Activated CD4-positive, alpha-beta T cell treated with anti-CD3 and anti-CD28 coated beads for 1 hour (primary cell): ENCODE measurements around the gene LTBP2.

ENCODE experiments used
- DNase-seq: peaks from one replicate; pipeline ENCODE4 v3.0.0-alpha.2; 2020

LTBP2 gene

DNA sequence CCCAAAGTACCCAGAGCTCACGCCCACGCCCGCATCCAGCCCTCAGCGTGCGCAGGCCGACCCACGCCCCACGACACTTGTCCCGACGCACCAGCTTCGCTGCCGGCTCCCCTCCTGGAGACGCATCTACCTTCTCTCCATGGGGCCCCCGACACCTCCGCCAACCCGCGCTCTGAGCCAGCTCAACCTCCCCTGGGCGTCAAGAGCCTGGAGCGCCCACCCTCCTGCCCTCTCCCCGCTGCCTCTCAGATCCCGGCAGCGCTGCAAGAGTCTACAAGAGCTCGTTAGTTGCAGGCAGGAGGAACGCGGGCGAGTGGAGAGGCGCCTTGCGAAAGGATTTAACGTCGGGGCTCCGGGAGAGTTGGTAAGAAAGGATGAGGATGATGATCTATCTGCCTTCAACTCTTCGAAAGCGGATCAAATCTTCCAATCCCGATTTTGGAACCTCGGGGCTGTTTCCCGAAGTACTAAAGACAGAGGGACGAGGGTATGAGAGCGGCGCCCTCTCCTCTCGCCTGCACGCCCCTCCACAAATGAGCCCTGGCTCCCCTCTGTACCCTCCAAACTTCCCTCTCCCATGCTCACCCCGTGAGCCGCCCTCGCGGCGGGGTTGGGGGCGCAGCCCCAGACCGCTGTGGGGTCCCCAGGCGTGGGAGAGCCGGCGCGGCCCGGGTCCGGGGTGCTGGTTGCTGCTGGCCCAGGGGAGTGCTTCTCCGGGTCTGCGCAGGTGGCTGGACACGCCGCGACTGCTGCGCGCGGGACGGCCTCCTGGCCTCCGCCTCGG lies 979 bp downstream of the LTBP2 start:
- DNase-seq, result no peak

DNA sequence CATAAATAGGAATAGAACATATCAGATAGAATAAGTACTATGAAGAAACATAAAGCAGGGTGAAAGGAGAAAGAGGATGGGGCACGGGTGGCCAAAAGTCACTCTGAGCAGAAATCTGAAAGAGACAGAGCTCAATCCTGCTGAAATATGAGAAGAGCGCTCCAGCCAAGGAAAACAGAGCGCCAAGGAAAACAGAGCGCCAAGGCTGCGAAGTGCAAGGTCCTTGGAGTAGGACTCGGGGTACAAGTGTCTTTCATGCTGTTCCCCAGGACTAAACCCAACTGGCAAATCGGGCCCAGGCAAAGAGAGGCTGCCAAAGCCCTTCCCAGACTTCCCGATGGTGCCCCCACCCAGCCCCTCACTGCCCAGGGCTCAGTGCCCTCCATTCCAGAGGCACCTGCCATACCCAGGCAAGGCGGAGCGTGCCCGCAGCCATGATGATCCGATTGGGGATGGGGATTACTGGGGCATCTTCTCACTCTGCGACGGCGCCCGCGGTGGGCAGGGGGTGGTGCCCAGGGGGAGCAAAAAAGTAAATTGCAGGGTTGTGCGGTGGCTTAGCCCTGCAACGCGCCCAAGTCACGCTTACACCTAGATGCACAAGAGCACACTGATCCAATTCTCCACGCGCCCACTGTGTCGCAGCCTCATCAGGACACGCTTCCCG lies 1.7 kb downstream of the LTBP2 start:
- no peak for DNase-seq

DNA sequence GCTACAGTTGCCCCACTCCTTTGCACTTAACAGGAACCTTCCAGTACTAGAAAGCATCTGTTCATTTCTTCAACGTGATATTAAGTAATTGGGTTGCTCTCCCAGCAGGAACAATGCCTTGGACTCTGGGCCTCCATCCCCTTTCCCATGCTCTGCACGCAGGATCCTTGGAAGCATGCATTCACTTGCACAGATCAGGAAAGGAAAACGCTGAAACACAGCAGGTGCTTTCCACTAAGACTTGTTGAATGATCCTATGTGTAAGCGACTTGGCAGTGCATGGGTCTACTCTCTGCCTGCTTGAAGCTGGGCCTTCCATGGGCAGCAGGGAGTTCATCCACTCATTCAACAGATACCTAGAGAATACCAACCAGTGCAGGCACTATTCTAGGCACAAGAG lies 2.3 kb downstream of the LTBP2 start:
- DNase-seq, result no peak

DNA sequence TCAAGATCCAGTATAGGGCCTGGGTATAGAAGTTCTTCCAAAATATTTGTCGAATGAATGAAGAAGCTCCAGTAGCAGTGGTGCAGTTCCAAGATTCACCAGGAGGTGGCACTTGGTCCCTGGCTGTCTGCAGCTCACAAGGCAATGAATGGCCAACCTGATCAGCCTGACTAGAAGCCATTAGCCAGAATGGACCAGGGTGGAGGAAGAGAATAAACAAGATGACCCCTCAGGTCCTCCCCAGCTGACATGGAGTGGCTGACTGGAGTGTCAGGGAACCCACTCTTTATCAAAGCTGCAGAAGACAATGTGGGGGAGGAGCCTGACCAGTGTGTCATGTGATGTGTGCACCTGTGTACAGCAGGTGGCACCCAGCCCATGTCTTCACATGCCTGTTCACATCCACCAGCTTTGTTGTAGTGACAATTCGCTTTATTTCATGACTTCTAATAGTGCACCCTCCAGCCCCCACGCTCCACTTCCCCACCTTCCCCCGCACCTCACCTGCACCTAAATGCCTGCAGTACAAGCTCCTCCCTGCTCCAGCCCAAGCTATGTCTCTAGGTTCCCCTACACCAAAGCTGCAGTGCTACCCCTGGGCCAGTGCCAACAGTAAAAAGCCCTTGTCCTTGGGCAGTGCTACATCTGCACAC lies 3.0 kb downstream of the LTBP2 start:
- DNase-seq, result peak; percentile 72

DNA sequence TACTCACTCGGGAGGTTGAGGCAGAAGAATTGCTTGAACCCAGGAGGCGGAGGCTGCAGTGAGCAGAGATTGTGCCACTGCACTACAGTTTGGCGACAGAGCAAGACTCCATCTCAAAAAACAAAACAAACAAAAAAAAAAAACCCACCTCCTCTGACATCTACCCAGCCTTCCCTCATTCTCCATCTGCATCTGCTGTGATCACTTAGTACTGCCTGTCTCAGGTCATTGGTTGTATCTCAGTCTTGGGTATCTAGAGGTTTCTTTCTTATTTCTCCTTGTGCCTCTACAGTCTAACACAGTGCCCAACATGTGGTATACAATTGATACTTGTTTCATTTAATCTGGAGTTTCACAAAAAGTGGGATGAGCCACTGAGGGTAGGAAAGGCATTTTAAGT lies 5.3 kb downstream of the LTBP2 start:
- DNase-seq, result no peak

DNA sequence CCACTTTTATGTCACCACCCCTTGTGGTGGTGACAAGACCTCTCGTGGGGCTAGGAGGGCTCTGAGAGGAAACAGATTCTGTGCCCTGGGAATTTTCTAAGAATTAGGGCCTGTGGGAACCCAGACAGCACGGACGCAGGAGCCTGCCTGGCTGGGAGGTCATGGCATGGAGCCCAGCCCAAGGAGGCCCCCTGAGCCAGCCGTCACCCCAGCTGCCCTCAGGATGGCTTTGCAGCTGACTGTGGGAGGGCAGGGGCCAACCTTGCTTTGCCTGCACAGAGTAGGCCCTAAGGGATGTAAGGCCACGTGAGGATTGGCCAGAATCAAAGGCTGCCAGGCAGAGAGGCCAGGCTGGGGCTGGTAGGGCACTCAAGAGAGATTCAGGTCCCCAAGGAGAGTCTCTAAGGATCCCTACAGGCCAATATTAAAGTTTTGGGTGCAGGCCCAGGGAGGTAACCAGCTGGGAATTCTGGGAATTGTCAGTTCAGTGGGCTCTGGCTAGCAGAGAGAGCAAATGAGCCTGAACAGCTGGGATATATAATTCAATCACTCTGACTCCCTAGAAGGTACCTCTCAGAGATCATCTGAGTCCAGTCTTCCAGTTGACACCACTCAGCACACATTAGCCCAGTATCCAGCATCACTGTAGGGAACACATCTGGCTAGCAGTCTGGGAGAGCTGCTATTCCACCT lies 6.4 kb downstream of the LTBP2 start:
- no peak for DNase-seq

DNA sequence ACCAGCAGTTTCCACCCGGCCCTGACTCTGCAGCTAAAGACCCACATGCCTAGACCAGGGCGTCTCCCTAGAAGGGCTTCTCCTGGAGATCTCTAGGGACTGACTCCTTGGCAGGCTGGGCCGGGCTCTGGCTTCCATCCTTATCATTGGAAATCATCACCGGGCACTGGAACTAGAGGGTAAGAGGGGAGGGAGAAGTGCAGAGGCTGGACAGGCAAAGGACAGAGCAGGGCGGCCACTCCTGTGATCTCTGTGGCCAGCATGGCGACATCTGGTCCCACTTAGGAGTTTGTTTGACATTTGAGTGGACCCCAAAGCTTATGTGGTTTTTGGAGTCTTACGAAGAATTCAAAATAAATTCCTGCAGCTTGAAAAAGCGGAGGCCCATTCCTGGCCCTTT lies 7.1 kb downstream of the LTBP2 start:
- DNase-seq, result no peak

DNA sequence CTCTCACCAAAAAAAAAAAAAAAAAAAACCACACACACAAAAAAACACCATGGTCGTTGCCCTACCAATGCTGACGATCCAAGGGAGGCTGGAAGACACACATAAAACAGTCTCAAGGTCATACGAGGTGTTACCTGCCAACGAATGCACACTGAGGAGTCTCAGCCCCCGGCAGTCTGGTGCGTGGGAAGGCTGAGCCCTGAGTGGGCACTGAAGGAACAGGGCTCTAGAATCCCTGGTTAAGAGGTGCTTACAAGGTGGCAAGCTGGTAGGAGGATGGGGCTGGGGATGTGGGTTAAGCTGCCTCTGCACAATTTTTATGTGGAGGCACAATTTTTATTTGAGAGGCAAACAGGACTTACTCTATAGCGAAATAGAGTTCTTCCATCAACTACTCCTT lies 7.9 kb downstream of the LTBP2 start:
- no peak for DNase-seq

DNA sequence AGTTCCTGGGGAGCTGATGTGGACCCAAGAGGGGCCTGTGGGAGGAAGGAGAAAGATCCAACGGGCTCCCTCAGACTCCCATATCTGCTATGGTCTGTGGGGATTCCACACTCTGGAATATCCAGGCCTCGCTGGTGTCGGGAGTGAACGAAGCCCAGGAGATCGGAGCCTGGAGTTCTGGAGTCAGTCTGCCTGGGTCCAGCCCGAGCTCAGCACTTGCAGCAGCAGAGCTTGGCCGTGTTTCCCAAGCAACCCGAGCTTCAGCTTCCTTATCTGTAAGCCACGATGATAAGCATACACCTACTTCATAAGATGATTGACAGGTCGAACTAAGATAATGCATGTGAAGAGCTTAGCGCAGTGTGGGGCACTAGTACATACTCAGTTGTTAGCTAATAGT lies 10.1 kb downstream of the LTBP2 start:
- no peak for DNase-seq

DNA sequence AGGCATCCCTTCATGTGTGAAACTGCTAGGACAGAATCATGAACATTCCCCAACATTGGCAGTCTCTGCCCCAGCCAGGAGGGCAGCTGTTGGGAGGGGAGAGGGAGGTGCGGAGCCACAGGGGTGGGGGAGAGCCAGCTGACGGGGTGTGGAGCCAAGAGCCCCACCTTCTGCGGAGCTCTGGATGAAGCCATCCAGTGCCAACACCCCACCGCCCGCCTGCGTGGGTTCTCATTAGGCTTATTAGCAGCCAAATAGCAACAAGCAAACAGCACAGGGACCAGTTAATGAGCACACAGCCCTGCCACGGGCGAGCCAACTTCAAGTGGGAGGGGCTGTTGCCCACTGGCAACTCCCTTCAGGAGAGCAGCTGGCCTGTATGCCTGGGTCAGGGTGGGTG lies 12.1 kb downstream of the LTBP2 start:
- DNase-seq, result no peak

DNA sequence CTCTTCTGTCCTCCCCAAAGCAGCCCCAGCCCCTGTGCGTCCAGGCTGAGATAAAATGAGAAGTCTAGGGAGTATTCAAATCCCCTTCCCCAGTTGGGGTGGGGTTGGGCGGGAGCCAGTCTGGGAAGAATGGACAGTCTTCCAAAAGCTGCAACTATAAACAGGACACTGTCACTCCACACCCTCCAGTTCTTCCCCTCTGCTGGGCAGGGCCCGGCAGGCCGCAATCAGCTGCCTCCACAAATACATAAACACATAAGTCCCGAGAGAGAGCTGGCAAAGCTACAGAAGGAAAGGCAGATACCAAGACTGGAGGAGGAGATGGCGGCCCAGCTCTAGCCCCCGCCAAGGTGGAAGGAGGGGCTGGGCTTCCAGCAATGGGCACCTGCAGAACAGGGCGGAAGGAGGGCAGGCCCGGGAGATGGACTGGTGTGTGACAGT lies 12.7 kb downstream of the LTBP2 start:
- no peak for DNase-seq

DNA sequence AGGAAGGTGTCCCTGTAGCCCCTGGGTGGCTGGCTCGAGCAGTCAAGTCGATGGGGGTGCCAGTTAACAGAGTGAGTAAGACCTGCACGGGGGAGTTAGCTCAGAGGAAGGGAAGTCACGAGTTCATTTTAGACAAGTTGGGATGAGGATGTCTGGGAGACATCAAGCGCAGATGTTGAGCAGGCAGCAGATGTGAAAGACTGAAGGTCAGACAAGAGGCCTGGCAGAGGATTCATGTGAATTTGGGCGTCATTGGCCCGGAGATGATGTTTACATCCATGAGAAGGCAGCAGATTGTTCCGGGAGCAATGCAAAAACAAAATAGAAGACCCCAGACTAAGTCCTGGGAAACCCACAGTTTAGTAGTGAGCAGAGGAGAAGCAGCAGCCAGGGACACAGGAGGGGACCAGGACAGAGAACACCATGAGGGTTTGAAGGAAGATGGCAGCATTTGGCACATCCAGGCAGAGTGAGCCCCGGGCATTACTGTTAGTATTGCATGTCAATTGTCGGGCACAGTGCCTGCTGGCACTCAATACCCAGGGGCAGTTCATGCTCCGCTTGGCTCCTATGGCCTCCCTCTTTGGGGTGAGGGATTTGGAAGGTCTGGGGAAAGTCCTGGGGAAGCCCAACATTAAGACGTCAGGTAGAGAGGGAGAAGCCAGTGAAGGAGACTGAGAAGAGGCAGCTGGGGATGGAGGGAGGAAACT lies 15.1 kb downstream of the LTBP2 start:
- DNase-seq, result no peak

DNA sequence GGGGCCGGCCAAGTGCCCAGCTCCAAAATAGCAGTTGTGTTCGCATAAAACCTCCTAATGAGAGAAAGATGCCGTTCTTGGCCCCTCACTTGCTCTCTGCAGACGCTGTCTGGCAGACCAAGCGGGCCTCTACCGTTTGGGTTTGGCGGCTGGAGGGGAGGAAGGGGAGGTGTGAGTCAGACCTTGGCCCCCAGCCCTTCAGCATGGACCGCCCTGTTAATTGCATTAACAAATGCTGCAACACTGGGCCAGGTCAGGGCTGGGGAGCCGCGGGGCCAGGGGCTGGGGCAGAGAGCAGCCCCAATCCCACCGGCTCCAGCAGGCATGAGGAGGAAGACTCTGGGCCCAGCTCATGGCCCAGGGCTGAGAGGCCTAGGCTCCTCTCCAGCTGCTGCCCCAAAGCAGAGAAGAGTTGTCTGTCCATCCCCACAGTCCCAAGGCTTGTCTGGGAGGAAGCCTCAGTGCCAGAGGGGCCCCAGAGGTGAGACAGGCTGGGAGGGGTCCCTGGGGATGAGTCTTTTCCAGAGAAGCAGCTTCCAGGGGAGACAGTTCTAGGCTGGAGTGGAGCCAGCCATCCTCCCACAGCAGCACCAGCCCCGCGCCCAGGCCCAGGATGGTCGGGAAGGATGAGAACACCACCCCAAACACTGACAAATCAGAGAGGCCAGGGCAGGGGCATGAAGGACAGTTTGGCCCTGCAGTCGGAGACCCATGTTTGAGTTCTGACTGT lies 16.9 kb downstream of the LTBP2 start:
- DNase-seq, result no peak

DNA sequence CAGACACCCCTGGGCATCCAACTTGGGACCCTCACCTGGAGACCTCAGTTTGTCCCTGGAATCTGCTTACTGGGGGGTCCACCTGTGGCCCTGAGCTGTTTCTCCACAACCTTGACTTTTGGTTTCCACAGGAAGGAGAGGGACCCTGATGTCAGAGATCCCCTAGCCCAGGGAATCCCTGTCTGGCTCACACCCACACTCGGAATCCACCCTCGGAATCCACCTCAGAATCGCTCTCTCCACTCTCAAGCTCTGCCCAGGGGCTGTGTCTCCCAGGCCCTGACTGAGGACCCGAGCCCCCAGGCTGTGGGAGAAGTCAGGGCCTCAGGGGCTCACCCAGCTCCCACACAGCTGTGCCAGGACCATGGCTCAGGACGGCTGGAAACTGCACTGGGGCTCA lies 17.4 kb downstream of the LTBP2 start:
- no peak for DNase-seq

DNA sequence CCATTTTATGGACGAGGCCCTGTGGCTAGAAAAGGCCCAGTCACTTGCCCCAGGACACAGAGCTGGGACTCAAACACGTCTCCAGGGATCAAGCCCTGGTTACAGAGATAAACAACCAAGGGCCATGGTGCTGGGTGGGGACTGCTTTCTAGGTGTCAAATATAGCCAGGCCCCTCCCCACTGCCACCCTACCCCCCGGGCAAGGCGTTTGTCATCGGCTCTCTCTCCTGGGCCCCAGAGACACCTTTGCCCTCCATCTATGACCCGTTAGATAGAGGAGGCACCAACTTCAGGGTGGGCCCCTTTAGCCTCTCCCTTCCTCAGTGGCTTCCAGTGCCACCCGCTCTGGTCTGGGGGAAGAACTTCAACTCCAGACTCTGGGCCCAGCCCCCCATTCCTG lies 18.0 kb downstream of the LTBP2 start:
- no peak for DNase-seq

DNA sequence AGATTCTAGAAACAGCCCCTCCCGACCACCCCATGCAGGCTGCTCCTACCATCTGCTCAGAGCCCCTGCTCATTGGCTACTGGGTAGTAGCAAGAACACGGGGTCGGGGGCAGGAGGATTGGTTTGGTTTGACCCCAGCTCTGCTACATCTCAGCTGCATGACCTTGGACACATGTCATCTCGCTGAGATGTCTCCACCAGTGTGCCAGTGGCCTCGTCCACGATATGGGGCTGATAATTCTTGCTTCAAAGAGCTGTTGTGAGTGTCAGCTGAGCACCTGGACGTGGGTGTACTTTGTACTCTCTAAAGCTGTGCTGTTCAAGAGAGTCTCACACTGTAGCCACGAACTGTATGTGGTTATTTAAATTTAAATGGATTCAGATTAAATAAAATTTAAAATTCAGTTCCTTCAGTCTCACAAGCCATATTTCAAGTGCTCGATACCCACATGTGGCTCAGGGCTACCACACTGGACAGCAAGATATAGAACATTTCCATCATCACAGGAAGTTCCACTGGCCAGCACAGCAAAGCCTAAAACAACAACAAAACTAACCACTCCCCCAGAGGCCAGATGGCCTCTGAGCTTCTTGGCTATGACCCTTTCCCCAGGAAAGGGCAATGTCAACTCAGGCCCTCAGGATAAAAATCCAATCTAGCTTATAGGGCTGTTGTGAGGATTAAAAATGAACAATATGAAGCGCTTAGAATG lies 18.6 kb downstream of the LTBP2 start:
- no peak for DNase-seq

DNA sequence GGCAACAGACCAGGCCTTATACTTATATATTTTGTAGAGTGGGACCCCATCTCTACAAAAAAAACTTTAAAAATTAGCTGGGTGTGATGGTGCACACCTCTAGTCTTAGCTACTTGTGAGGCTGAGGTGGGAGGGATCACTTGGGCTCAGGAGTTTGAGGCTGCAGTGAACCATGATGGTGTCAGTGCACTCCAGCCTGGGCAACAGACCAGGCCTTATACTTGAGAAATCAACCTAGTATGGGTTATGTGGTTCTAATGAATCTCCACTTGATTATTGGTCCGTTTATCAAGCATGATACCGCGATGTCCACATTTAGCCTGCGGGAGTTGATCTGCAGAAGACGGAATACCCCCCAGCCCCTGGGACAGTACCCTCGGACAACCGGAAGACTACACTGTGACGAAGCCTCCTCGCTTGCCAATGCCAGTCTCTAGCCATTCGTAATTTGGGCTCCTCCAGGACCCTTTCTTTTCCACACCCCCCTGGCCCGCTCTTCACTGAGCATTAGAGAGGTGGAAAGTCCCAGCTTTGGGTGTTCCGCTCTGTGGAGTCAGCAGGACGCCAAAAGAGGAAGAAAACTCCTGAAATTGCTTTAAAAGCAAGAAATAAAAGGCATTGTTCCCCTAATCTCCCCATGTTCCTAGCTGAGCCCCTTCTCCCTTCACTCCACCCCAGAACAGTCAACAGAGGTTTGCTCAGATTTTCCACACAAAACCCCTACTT lies 19.4 kb downstream of the LTBP2 start:
- no peak for DNase-seq

DNA sequence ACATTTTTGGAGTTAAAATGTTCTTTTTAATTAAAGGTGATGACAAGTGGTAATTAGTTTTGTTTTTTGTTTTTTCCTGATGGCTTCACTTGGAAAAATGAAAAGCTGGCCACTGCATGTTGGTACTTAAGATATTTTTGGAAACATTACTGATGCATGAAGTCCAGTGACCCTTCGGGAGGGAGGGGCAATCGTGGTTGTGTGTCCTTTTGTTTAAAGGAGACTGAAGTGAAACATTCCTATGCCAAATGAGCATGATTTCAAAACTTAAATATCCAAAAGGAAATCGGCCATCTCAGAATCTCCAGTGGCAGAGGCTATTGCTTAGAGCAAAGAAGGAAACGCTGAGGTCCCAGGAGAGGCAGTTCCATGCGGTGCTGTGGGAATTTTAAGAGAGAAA lies 20.1 kb downstream of the LTBP2 start:
- DNase-seq, result no peak

DNA sequence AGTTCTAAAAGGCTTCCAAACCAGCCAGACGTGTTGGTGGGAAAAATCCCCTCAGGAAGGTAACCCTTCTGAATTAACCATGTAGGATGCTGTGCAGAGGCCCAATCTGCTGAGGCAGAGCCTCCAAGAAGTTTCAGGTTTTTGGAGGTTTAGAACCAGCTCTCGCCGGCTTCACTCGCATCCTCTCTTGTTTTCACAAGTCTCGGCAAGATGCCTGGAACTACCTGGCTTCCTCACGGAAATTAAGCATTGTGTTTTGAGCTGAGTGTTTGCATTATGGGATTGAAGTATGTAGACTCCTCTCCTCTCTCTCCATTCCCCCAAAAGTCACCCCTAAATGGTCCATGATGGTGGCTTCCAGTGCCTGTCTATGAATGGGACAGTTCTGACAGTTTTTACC lies 20.6 kb downstream of the LTBP2 start:
- DNase-seq, result no peak

DNA sequence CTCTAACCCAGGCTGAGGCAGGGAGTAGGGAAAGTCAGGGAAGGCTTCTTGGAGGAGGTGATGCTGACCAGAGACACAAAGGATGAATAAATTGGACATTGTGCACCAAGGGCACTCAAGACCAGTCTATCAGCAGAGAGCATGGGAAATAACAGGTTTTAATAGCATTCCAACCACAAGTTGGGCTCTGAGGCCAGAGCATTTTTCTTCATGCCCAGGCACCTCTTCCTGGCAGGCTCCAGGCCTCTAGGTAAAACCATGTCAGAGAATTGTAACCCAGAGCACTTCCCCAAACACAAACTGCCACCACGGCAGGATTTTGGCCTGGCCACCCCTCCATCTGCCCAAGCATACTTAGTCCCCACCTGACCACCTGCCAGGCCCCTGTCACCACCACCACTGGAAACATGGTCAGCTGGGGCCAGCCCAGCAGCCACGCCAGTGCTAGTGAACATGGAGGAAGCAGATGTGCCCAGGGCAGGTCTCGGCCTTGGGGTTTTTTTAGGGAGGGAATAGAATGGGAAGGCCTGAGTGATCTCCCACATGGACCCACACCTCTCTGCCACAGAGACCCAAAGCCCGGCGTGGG lies 22.7 kb downstream of the LTBP2 start:
- no peak for DNase-seq

DNA sequence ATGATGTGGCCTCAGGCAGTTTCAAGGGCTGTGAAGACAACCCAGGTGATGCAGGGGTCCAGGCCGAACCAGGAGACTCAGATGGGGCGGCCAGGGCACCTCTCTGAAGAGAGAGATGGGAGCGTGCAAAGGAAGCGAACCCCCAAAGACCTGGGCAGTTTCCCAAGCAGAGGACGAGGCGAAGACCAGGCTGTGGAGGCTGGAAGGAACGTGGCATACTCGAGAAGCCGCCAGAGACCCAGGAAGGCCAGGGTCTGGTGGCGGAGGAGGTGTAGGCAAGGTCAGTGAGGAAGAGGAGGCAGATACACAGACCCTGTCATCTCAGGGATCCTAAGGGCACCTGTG lies 24.7 kb downstream of the LTBP2 start:
- DNase-seq, result no peak
